8988T (cell line): Measurements from ENCODE around the gene SLC6A4.
"Not testable (repeated sequence)": the region's sequence is repeated elsewhere in the genome, so short reads cannot be mapped to it uniquely, and the experiment has no call there.

Experiments used
- DNase-seq: peaks from one replicate; pipeline ENCODE4 v3.0.0; 2011

Gene SLC6A4

DNA sequence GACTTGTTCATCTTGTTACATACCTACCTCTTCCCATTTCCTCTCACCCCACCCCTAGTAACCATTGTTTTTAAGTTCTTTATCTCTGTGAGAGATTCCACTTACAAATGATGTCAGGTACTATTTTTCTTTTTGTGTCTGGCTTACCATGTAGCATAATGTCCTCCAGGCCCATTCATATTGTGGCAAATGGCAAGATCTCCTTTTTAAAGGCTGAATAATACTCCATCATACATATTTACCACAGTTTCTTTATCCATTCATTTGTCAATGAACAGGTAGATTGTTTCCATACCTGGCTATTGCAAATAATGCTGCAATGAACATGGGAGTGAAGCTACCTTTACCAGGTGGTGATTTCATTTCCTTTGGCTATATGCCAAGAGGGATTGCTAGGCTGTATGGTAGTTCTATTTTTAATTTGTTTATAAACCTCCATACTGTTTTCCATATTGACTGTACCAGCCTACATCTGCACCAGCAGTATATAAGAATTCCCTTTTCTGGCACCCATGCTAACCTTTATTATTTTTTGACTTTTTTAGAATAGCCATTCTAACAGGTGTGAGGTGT lies 65.0 kb downstream of the SLC6A4 start:
- DNase-seq, result no peak

DNA sequence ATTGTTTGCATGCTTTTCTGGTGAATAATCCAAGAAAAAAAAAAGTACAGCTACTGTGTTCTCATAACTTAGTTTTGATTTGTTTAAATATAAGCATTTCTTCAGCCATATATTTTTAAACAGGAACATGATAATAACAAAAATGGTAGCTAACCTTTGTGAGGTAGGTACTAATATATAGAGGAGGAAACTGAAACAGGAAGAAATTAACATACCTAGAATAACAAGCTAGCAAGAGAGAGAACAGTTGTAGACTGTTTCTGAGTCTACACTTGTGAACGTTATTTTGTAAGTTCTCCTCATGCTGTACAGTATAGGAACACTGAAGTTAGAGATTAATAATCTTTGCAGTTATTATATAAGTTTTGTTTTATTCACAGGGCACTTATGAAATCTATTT lies 69.5 kb downstream of the SLC6A4 start:
- no peak for DNase-seq

GRCh38 chr17:30165147-30165546 lies 70.3 kb downstream of the SLC6A4 start:
- no peak for DNase-seq

GRCh38 chr17:30164531-30164930 lies 71.0 kb downstream of the SLC6A4 start:
- no peak for DNase-seq

- no peak for DNase-seq
These were observed 73.9 kb downstream of the SLC6A4 start for GRCh38 chr17:30161601-30162000.

DNA sequence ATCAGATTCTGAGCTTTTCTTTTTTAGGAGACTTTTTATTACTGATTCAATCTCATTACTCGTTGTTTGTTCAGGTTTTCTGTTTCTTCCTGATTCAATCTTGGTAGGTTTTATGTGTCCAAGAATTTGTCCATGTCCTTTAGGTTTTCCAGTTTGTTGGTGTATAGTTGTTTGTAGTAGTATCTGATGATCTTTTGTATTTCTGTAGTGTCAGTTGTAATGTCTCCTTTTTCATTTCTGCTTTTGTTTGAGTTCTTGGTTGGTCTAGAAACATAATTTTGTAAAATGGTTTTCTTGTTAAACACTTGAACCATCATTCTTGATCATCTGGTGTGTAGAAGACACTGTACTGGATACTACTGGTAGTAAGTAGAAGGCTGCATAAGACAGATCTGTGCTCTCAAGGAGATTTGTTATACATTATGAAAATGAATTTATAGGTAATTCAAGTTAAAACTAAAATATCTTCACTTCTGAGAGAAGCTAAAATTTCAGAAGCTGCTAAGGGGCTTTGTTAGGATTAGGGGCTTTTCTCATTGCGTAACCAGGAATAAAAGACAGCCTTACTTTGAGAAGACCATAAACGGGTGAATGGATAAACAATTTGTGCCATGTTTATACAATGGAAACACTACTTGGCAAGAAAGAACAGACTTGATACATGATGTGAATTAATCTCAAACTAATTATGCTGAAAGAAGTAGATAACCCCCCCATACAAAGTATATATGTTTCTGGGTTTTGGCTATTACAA lies 74.9 kb downstream of the SLC6A4 start:
- DNase-seq, result no peak

GRCh38 chr17:30158896-30159625 lies 76.4 kb downstream of the SLC6A4 start:
- no peak for DNase-seq

GRCh38 chr17:30155389-30155788 lies 80.1 kb downstream of the SLC6A4 start:
- DNase-seq, result no peak

DNA sequence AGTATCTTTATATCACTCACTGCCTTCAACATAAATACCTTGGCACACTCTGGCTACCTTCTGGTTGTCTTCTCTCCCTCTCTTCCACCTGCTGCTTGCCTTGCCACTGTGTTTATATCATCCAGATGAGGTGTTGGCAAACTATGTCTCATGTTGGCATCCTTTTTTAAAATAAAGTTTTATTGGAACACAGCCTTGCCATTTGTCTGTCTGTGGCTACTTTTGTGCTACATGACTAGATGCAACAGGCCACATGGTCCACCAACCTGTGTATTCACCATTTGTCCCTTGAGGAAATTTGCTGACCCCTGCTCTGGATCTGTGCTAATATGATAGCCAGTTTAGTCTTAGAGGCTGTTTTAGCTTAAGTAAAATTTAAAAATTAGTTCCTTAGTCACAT lies 82.0 kb downstream of the SLC6A4 start:
- DNase-seq, result no peak

- DNase-seq, result no peak
These were observed 84.0 kb downstream of the SLC6A4 start for GRCh38 chr17:30151471-30151870.

GRCh38 chr17:30148376-30148775 lies 87.1 kb downstream of the SLC6A4 start:
- no peak for DNase-seq

DNA sequence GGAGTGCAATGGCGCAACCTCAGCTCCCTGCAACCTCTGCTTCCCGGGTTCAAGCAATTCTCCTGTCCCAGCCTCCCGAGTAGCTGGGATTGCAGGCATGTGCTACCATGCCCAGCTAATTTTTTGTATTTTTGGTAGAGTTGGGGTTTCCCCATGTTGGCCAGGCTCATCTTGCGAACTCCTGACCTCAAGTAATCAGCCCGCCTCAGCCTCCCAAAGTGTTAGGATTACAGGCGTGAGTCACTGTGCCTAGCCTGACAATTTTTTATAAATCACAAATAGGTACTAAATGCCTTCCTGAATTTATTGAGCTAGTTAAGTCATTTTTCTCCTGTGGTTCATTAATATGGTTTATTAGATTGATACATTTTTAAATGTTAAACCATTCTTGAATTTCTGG lies 87.6 kb downstream of the SLC6A4 start:
- DNase-seq, result not testable (repeated sequence)
